OCI-LY3 (cell line): ENCODE results near the gene CDH15.

ENCODE experiments used
- H2AFZ ChIP-seq: fragments of 200-600, 300-600 bp; shearing (Covaris generic); 2 replicates; pipeline ENCODE4 v1.6.0; 2014; ENCODE audit warnings: antibody characterized with exemption, low read depth, low read length
- H3K27ac ChIP-seq: fragments of 200-600, 300-600 bp; sonication (generic); 2 replicates; pipeline ENCODE4 v1.5.1; 2014; ENCODE audit warnings: mild to moderate bottlenecking, low read length, moderate library complexity, mixed read lengths
- H3K27me3 ChIP-seq: fragments of 200-600, 300-600 bp; sonication (generic); 2 replicates; pipeline ENCODE4 v1.6.1; 2014; ENCODE audit warnings: low read depth, low read length, mixed read lengths
- H3K36me3 ChIP-seq: fragments of 200-600, 300-600 bp; sonication (generic); replicated peaks from 2 replicates; pipeline ENCODE3; 2014; ENCODE audit warnings: low read depth, low read length, mixed read lengths
- H3K4me1 ChIP-seq: fragments of 300-600, 200-600 bp; sonication (generic); 2 replicates; pipeline ENCODE4 v1.6.1; 2014; ENCODE audit warnings: low read length, mixed read lengths
- H3K4me2 ChIP-seq: fragments of 200-600, 300-600 bp; sonication (generic); 2 replicates; pipeline ENCODE4 v1.6.1; 2014; ENCODE audit warnings: low read length, mixed read lengths
- H3K4me3 ChIP-seq: fragments of 300-600, 200-600 bp; sonication (generic); 2 replicates; pipeline ENCODE4 v1.5.1; 2014; ENCODE audit warnings: antibody characterized with exemption, mild to moderate bottlenecking, low read length, moderate library complexity
- H3K79me2 ChIP-seq: fragments of 300-600, 200-600 bp; shearing (Covaris generic); 2 replicates; pipeline ENCODE4 v1.6.1; 2014; ENCODE audit warnings: mild to moderate bottlenecking, low read length, mixed read lengths
- H3K9ac ChIP-seq: fragments of 300-600, 200-600 bp; shearing (Covaris generic); 2 replicates; pipeline ENCODE4 v1.6.0; 2014; ENCODE audit warnings: mild to moderate bottlenecking, low read length, moderate library complexity
- H3K9me3 ChIP-seq: fragments of 200-600, 300-600 bp; shearing (Covaris generic); 2 replicates; pipeline ENCODE4 v1.6.1; 2014; ENCODE audit warnings: low read length, mixed read lengths; ENCODE audit not compliant: insufficient read depth
- H4K20me1 ChIP-seq: fragments of 200-600, 300-600 bp; sonication (generic); 2 replicates; pipeline ENCODE4 v1.6.1; 2016; ENCODE audit warnings: low read length, mixed read lengths; ENCODE audit not compliant: insufficient read depth
- EZH2phosphoT487 ChIP-seq: fragments of 200-600 bp; shearing (Covaris generic); IDR thresholded peaks from 2 replicates; pipeline ENCODE4 v1.6.1; 2018; ENCODE audit warnings: antibody characterized with exemption, mixed run types, low read depth
- TF ChIP-seq, protein P1 (sequence below): fragments of 200-600, 300-600 bp; sonication (generic); IDR thresholded peaks from 2 replicates; pipeline ENCODE4 v1.5.1; 2014; ENCODE audit warnings: antibody characterized with exemption, low read length, low read depth

CDH15 gene

DNA sequence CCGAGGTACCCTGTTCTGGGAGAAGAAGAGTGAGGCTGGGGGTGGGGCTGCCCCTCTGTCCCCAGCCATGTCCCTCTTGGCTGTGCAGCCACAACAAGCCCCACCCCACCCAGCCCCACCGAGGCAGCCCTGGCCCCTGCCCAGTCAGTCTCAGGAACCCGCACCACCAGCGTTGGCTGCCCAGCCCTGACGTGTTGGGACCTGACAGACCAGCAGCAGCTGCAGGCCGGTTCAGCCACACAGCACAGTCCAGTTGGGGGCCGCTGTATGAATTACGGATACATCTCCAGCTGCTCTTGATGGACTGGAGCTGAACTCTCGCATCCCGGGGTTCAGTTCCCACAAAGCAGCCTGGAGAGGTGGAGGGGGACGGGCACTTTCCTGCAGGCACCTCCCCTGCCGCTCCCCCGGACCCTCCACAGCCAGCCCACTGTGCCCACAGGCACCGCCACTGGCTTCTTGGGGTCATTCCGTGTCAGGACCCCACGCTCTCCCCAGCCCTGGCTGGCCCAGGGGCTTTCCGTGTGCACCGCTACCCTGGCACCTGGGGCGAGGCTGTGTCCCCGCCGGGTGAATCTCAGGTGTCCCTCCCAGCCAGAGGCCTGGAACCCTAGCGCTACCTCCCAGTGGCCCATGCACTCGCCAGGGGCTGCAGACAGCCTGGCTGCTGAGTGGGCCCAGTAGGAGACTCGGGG, 7.1 kb downstream of the CDH15 start:
- H3K4me1 ChIP-seq, result no peaks in the 10 kb centered on the region
- H3K4me2 ChIP-seq, result no peak overlapping the region
- H3K27me3 ChIP-seq, result 0 out of 2 replicates have a peak, but pooled peaks cover 4% of the 10 kb centered on the region
- H2AFZ ChIP-seq, result no peak overlapping the region
- H3K4me3 ChIP-seq, result no peak overlapping the region
- no peak for TF ChIP-seq EZH2phosphoT487
- TF ChIP-seq, protein P1, sequence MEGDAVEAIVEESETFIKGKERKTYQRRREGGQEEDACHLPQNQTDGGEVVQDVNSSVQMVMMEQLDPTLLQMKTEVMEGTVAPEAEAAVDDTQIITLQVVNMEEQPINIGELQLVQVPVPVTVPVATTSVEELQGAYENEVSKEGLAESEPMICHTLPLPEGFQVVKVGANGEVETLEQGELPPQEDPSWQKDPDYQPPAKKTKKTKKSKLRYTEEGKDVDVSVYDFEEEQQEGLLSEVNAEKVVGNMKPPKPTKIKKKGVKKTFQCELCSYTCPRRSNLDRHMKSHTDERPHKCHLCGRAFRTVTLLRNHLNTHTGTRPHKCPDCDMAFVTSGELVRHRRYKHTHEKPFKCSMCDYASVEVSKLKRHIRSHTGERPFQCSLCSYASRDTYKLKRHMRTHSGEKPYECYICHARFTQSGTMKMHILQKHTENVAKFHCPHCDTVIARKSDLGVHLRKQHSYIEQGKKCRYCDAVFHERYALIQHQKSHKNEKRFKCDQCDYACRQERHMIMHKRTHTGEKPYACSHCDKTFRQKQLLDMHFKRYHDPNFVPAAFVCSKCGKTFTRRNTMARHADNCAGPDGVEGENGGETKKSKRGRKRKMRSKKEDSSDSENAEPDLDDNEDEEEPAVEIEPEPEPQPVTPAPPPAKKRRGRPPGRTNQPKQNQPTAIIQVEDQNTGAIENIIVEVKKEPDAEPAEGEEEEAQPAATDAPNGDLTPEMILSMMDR, result no peak
- H3K36me3 ChIP-seq, result no peaks in the 10 kb centered on the region
- no peak overlapping the region for H3K27ac ChIP-seq
- H3K79me2 ChIP-seq, result no peaks in the 10 kb centered on the region
- H3K9ac ChIP-seq, result no peak overlapping the region
- H3K9me3 ChIP-seq, result no peaks in the 10 kb centered on the region
- no peaks in the 10 kb centered on the region; the same call in 1 of the 2 replicates for H4K20me1 ChIP-seq

DNA sequence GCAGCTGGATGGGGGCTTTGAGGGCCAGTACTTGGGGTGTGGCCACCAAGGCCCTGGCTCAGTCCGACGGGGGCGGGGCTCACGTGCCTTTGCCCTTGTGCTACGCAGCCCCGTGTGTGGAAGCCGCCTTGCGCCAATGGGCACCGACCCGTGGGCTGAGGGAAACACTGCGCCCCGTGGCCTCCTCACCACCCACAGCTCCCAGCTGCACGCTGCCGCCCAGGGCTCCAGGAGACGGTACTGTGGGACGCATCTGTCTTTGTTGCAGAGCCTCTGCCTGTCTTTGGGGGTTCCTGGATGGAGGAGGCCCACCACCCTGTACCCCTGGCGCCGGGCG, 7.6 kb downstream of the CDH15 start:
- Histone ChIP-seq H3K79me2 (no peaks in the 10 kb centered on the region), H4K20me1 (no peaks in the 10 kb centered on the region), H3K27me3 (no peaks in the 10 kb centered on the region), H3K4me1 (no peaks in the 10 kb centered on the region), H3K9me3 (no peaks in the 10 kb centered on the region), H3K4me3 (no peak overlapping the region), H3K9ac (no peak overlapping the region), H3K27ac (no peak overlapping the region), H3K36me3 (no peaks in the 10 kb centered on the region), H2AFZ (no peak overlapping the region), H3K4me2 (no peak overlapping the region)
- TF ChIP-seq, protein P1, result no peak
- no peak for TF ChIP-seq EZH2phosphoT487

DNA sequence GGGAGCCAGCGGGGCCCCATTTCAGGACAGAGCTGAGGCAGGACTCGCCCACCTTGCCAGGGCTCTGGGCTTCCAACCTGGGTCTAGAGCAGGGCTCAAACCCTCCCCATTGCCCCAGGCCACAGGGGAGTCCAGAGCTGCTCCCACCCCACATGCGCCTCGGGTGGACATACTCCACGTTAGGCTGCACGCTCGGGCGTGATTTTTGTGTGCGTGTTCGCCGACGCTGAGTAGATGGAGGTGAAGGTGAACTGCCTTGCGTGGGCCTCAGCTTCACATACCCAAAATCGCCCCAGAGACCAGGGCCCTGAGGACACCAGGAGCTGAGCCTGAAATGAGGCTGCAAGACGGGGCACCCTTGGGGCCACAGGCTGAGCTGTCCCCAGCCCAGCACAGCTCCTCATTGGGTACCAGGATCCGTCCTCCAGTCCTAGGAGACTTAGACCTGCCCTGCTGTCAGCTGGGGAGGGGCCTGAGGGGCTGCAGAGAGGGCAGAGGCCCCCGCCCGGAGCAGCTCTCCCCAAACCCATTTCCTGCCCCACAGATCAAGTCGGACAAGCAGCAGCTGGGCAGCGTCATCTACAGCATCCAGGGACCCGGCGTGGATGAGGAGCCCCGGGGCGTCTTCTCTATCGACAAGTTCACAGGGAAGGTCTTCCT, 8.2 kb downstream of the CDH15 start:
- H3K4me3 ChIP-seq, result no peak overlapping the region
- H3K4me1 ChIP-seq, result no peaks in the 10 kb centered on the region
- no peaks in the 10 kb centered on the region for H3K36me3 ChIP-seq
- H3K27ac ChIP-seq, result no peak overlapping the region
- no peaks in the 10 kb centered on the region for H3K9me3 ChIP-seq
- H3K4me2 ChIP-seq, result no peak overlapping the region
- no peaks in the 10 kb centered on the region for H3K27me3 ChIP-seq
- no peak overlapping the region for H3K9ac ChIP-seq
- no peaks in the 10 kb centered on the region for H4K20me1 ChIP-seq
- no peak overlapping the region for H2AFZ ChIP-seq
- no peaks in the 10 kb centered on the region for H3K79me2 ChIP-seq
- TF ChIP-seq EZH2phosphoT487, result no peak
- TF ChIP-seq, protein P1, result no peak

DNA sequence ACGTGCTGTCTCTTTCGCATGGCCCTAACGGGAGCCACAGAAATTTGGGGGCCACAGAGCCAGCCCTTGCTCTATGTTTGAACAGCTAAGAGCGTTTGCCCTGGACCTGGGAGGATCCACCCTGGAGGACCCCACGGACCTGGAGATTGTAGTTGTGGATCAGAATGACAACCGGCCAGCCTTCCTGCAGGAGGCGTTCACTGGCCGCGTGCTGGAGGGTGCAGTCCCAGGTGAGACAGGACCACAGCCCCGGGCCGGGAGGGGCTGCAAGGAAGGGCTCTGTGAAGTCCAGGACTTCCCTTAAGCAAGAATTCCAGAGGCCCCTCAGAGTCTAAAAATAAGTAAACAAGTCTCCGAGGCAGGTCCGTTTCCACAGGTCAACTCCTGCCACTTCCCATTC, 11.9 kb downstream of the CDH15 start:
- Histone ChIP-seq H3K27me3 (no peaks in the 10 kb centered on the region), H3K9ac (no peak overlapping the region), H3K4me3 (no peak overlapping the region), H3K79me2 (no peaks in the 10 kb centered on the region), H4K20me1 (no peaks in the 10 kb centered on the region), H3K27ac (no peak overlapping the region), H3K4me1 (no peaks in the 10 kb centered on the region), H3K4me2 (no peak overlapping the region), H3K36me3 (no peaks in the 10 kb centered on the region), H2AFZ (no peak overlapping the region), H3K9me3 (no peaks in the 10 kb centered on the region)
- TF ChIP-seq, protein P1, result no peak
- TF ChIP-seq EZH2phosphoT487, result no peak
